GM12874 (cell line): Measurements from ENCODE around the gene CARTPT.

Experiments used
- TF ChIP-seq, protein P1 (sequence below): IDR thresholded peaks from 2 replicates; pipeline ENCODE4 v1.5.1; 2011; ENCODE audit warnings: low read depth, mild to moderate bottlenecking, control low read depth, low read length, moderate library complexity; ENCODE audit not compliant: insufficient read depth

CARTPT gene

GRCh38 chr5:71705421-71705820 is 13.7 kb upstream of the CARTPT start:
- TF ChIP-seq, protein P1, sequence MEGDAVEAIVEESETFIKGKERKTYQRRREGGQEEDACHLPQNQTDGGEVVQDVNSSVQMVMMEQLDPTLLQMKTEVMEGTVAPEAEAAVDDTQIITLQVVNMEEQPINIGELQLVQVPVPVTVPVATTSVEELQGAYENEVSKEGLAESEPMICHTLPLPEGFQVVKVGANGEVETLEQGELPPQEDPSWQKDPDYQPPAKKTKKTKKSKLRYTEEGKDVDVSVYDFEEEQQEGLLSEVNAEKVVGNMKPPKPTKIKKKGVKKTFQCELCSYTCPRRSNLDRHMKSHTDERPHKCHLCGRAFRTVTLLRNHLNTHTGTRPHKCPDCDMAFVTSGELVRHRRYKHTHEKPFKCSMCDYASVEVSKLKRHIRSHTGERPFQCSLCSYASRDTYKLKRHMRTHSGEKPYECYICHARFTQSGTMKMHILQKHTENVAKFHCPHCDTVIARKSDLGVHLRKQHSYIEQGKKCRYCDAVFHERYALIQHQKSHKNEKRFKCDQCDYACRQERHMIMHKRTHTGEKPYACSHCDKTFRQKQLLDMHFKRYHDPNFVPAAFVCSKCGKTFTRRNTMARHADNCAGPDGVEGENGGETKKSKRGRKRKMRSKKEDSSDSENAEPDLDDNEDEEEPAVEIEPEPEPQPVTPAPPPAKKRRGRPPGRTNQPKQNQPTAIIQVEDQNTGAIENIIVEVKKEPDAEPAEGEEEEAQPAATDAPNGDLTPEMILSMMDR, result no peak

- TF ChIP-seq, protein P1, result no peak
These were observed 12.2 kb upstream of the CARTPT start for GRCh38 chr5:71706906-71707305.

- TF ChIP-seq, protein P1, result no peak
These were observed 7.5 kb upstream of the CARTPT start for GRCh38 chr5:71711610-71712009.

DNA sequence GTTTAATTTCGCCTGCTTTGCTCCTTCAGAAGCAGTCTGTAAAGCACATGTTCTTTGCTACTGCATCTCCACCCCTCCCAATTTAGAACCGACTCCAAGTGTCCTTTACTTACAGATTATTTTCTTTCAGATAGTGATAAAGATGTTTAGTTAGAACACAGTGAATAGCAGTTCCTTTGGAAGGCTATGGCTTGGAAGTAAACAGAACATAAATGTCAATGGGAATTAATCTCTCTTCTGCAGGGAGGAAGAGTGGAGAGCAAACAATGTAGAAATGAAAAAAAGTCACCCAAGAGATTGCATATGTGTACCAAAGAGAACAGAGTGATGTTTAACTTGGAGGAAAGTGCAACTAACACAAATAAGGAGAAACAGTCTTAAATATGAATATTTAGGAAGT is 4.2 kb upstream of the CARTPT start:
- TF ChIP-seq, protein P1, result no peak

GRCh38 chr5:71727978-71728377 is 8.9 kb downstream of the CARTPT start:
- TF ChIP-seq, protein P1, result no peak

- TF ChIP-seq, protein P1, result no peak
These were observed 11.9 kb downstream of the CARTPT start for GRCh38 chr5:71731015-71731414.

DNA sequence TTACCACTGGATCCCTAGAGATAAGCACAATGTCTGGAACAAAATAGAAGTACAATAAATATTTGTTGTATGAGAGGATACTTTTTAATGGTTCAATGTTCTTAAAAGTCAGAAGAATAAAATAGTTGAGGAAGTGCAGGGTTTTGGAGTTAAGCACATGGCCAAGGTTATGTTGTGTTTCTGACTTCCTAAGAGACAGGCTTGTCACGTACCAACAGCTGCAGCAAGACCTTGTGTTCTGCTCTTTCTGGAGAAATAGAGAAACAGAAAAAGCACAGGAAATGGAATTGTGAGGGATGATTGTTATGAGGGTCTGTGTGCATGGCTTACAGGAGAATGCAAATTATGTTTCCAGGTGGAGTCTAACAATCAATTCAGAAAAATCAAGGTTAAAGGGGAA is 12.9 kb downstream of the CARTPT start:
- TF ChIP-seq, protein P1, result no peak

- TF ChIP-seq, protein P1, result no peak
These were observed 15.1 kb downstream of the CARTPT start for GRCh38 chr5:71734141-71734540.
